Activated CD4-positive, alpha-beta T cell treated with anti-CD3 and anti-CD28 coated beads for 48 hours (primary cell): ENCODE results near the gene SPDYE3.
"Not testable (repeated sequence)": the region's sequence is repeated elsewhere in the genome, so short reads cannot be mapped to it uniquely, and the experiment has no call there.

Experiments used
- DNase-seq: peaks from one replicate; pipeline ENCODE4 v3.0.0-alpha.2; 2020

SPDYE3 gene, protein sequence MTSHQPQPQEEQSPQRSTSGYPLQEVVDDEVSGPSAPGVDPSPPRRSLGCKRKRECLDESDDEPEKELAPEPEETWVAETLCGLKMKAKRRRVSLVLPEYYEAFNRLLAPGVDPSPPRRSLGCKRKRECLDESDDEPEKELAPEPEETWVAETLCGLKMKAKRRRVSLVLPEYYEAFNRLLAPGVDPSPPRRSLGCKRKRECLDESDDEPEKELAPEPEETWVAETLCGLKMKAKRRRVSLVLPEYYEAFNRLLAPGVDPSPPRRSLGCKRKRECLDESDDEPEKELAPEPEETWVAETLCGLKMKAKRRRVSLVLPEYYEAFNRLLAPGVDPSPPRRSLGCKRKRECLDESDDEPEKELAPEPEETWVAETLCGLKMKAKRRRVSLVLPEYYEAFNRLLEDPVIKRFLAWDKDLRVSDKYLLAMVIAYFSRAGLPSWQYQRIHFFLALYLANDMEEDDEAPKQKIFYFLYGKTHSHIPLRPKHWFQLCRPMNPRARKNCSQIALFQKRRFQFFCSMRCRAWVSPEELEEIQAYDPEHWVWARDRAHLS

DNA sequence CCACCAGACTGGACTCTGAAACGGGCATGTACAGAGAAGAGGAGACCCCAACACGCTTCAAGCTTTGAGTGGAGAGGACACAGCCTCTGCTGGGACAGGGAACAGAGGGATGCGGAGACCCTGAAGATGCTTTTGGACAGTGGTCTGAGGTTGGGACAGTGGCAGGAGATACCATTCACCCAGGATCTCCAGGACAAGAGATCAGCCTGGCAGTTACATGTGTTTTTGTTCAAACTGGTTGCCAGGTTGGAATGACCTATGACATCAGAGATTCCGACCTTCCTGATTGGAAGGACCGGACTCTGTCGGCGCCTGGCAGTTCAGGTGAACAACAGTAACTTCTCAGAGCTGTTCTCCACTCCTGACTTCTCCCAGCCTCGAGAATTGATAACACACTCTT is at the start of gene SPDYE3:
SPDYE3 (plus strand) TSS at position 301 of the 400 bp plus-strand sequence. CDS start 184 bp downstream, outside the sequence.
- DNase-seq = not testable (repeated sequence)

DNA sequence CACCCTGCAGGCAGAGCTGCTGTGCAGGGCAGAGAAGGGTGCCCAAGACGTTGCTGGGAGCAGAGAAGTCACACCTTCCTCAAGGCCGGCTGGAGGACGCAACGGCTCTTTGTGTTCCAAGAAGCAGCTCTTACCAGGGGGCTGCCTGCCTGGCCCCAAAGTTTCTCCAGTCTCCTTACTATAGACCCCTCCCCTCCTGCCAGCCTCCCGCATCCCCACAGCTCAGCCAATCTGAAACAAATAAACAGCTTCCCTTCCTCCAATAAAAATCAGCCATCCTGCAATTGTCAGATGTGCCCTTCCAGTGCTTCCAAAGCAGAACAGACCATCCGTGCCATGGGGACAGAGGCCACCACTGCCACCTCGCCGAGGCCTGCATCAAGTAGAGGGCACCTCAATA is 47.5 kb upstream of the SPDYE3 start:
- DNase-seq = not testable (repeated sequence)

DNA sequence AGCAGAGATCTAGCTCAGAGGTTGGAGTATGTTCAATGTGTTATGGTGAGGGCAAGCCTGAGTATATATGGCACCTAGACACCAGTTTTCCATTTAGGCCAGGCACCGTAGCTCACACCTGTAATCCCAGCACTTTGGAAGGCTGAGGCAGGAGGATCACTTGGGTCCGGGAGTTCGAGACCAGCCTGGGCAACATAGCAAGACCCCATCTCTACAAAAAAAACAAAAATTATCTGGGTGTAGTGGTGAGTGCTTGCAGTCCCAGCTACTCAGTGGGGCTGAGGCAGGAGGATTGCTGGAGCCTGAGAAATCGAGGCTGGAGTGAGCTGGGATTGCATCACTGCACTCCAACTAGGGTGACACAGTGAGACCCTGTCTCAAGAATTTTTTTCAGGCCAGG is 44.6 kb upstream of the SPDYE3 start:
- DNase-seq = not testable (repeated sequence)

DNA sequence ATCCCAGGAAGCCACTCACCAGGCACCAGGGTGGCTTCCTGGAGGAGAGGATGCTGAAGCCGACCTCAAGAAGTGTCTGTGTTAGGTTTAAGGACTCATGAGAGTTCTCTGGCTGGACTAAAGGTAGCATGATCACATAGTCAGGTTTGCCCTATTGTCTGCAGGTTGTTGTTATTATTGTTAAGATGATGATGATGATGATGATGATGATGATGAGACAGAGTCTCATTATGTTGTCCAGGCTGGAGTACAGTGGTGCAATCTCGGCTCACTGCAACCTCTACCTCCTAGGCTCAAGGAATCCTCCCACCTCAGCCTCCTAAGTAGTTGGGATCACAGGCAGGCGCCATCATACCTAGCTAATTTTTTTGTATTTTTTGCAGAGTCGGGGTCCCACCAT is 43.3 kb upstream of the SPDYE3 start:
- not testable (repeated sequence) for DNase-seq

DNA sequence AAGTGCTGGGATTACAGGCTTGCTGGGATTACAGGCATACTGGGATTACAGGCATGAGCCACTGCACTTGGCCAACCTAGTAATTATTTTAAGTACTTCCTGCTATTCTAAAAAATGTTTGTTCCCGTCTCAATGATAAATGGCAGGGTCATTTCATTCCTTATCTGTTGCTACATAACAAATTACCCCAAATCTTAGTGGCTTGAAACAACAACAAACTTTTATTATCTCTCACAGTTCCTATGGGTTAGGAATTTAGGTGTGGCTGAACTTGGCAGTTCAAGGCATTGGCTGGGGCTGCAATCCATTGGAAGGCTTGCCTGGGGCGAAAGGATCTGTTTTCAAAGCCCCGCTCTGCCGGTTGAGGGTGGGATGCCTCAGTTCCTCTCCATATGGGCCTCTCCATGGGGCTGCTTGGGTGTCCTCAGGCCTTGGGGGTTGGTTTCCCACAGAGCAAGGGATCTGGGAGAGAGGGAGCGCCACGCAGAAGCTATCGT is 42.8 kb upstream of the SPDYE3 start:
- DNase-seq = not testable (repeated sequence)

DNA sequence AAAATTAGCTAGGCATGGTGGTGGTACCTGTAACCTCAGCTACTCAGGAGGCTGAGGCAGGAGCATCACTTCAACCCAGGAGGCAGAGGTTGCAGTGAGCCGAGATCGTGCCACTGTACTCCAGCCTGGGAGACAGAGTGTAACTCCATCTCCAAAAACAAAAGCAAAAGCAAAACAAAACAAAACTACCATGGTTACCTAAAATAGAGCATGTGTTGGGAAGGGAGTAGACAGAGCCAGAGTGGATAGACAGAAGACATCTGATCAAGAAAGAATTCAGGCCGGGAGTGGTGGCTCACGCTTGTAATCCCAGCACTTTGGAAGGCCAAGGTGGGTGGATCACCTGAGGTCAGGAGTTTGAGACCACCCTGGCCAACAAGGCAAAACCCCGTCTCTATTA is 41.7 kb upstream of the SPDYE3 start:
- not testable (repeated sequence) for DNase-seq

DNA sequence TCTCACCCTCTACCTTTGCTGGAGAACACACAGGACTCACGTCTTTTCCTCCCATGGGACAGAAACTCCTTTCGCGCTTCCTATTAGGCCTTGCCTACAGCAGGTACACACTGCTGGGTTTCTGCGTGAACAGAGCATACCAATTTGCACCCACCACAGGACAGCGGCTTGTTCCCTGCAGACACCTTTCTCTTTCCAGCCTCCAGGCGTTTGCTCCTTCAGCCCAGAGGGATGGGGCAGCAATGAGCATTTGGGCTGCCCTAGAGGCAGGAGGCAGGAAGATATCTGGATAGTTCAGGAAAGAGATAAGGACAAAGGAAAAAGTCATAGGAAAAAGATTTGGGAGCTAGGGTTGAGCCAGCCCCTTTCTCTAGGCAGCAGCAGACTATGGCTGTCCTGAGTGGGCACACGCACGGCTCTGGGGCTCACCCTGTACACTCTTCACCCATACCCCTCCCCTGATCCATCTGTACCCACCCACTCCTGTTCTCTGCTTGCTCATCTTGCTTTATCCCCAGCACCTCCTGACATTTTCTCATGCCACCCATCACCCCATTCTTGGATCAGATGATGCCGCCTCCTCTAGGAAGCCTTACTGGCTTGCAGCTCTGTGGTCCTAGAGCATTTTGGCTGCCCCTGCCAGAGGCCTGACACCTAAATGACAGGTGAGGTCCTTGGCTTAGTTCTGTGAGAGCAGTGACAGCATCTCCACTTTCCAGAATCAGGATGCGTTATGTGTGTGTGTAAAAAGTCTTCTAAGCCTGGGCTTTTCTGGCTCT is 40.7 kb upstream of the SPDYE3 start:
- no peak for DNase-seq

DNA sequence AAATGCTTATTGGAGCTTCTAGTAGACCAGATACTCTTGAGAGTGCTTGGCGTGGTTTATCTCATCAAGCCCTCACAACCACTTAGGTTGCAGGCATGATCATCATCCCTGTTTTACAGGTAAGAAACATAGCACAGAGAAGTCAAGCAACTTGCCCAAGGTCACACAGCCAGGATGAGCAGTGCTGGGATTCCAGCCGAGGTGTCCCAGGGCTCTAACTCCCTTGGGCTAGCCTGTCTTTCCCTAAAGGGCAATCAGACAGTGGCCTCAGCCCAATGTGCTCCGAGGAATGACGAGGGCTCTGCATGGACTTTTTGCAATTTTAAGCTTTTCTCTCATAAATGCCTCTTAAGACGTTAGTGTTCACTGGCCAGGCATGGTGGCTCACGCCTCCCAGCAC is 39.9 kb upstream of the SPDYE3 start:
- DNase-seq = no peak

DNA sequence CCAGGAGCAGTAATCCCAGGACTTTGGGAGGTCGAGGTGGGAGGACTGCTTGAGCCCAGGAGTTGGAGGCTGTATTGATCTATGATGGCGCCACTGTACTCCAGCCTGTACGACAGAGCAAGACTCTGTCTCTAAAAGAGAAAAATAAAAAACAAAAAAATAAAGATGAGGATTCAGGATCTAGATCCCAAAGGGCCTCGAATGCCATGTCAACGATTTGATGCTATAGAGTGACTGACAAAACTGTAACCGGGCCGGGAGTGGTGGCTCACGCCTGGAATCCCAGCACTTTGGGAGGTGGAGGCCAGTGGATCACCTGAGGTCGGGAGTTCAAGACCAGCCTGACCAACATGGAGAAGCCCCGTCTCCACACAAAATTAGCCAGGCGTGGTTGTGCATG is 38.6 kb upstream of the SPDYE3 start:
- not testable (repeated sequence) for DNase-seq

DNA sequence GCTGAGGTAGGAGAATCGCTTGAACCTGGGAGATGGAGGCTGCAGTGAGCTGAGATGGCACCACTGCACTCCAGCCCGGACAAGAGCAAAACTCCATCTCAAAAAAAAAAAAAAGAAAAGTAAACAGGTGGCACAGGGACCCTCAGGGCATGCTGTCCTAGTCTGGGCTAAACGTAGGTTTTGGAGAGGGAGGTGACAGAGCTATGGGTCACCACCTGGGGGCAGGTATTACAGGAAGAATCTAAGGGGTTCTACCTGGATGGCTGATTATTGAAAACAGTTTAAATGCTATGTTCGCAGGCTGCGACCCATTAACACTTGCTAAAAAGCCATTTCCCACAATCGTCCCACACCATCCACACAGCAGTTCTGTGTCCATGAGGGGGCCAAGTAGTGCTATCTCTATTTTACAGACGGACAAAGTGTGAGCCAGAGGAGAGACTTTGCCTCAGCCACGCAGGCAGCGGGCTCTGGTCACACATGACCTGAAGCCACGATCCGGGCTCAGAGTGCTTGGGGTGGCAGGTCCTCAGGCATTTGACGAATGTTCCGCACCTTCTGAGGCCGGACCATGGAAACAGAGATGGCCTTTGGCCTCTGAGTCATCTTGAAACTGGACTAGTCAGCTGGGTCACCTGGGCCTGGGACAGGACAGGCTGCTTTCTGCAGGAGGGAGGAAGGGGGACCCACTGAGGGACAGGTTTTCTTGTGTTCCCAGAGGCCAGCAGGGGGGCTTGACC is 38.0 kb upstream of the SPDYE3 start:
- DNase-seq = not testable (repeated sequence)

DNA sequence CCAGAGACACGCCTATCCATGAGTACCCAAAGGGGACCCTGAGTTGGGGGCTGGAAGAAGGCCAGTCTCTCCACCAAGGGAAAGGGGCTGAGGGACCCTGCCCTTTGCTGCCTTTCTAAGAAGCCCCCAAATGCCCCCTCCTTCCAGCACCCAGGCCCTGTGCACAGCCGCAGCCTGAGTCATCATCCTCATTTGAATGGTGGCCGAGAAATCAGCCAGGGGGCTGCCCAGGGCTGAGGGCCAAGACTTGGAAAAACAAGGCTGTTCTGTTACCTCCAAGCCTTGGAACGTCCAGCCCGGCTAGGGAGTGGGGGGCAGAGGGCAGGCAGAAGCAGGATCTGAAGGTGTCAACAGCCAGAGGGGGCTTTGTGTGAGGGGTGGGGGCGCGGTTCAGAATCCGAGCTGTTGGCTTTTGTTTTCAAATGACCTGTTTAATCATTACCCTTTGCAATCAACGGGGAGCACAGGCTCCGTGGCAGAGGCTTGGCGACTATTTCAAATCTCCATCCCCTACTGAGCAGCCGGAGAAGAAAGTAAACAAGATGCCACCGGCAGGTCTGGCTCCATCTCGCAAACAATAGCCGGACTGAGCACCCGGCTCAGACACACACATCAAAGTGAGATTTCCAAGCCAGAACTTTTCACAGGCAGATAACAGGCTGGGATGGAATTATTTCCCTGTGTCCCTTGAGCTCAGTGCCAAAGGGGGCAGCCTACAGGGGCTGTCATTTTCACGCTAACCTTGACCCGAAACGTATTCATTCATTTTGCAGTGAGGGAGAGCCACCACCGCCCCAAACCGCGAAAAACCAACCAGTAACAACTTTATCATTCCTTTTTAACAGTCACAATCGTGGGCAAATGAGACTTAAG is 37.2 kb upstream of the SPDYE3 start:
- DNase-seq = not testable (repeated sequence)

DNA sequence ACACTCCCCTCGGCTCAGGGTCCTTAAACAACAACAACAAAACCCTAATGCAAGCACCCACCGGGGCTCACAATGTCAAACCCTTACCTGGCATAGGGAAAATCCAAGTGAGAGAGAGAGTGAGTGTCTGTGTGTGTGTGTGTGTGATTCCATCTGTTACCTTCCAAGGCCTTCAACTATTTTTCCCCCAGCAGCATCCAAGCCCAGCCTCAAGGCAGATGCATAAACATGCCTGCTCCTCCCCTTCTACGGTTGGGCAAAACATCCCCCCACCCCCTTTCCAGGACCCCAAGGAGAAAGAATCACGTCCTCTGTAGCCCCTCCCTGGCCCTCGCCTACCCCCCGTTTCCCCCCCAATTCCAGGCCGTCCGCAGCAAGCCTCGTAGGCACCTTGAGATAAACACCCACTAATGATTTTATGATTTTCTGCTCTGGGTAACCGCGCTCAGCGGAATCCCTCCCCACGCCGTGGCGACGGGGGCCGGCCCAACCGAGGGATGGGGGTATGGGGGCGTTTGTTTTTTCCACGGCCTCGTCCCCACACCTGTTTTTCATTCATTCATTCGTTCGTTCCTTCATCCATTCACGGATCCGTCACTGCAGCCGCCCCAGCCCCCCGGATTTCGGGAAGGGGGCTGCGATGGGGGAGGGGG is 36.4 kb upstream of the SPDYE3 start:
- peak; percentile 12 for DNase-seq

DNA sequence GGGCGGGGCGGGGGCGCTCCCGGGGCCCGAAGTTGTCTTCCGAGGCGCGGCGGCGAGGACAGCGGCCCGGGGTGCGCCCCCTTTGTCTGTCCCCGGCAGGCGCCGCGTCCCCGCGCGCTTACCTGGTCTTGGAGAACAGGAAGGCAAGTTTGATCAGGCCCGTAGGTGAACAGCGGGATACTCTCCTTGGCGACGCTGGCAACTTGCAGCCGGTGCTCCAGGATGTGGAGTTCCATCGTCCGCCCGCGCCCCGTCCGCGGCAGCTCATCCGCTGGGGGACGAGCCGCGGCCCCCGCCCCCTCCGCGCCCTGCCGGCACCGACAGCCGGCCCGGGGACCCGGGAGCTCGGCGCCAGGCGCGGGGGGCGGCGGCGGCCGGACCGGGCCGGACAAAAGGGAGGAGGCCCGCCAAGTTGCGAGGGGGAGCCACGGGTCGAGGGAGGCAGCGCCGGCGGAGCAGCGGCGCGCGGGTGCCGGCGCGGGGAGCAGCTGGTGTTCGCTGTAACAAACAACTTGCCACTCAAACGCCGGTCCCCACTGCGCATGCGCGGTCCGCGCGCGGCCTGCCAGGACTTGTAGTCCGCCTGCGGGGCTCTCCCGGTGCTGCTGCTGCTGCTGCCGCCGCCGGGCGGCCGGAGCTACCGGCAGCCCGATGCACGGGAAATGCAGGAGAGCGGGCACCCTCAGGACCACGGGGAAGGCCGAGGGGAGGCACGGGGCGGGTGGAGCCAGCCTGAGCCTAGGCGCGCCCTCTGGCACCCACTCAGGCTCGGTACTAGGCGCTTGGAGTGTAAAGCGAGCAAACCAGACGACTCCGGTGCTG is 35.6 kb upstream of the SPDYE3 start:
- peak; percentile 99 for DNase-seq

DNA sequence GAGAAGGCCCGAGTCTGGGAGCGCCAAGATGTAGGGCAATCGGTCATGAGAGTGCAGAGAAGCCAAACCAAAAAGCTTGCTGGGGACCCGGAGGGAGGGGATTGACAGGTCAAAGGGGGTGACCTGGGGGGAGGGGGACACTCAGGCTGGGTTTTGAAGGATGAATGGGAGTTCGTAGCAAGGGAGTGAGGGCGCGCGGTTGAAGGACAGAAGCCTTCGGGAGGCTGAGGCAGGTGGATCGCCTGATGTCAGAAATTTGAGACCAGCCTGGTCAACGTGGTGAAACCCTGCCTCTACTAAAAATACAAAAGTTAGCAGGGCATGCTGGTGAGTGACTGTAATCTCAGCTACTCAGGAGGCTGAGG is 35.0 kb upstream of the SPDYE3 start:
- DNase-seq = peak; percentile 7

DNA sequence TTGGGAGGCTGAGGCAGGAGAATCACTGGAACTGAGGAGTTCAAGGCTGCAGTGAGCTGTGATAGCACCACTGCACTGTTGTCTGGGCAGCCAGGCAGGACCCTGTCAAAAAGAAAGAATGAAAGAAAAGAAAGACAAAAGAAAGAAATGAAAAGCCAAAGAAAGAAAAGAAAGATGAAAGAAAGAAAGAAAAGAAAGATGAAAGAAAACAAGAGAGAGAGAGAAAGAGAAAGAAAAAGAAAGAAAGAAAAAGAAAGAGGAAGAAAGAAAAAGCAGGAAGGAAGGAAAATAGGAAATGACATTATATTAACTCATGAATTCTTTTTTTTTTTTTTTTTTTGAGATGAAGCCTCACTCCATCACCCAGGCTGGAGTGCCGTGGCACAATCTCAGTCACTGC is 32.4 kb upstream of the SPDYE3 start:
- DNase-seq = no peak

DNA sequence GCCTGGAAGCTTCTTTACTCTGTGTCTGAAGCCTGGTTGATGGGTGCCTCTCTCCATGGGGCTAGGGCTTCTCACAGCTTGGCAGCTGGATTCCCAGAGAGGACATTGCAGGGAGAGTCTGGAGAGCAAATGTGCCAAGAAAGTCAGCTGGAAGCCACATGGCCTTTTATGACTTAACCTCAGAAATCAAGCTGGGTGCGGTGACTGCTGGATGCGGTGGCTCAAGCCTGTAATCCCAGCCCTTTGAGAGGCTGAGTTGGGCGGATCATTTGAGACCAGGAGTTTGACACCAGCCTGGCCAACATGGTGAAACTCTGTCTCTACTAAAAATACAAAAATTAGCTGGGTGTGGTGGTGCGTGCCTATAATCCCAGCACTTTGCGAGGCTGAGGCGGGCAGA is 31.4 kb upstream of the SPDYE3 start:
- DNase-seq = not testable (repeated sequence)

DNA sequence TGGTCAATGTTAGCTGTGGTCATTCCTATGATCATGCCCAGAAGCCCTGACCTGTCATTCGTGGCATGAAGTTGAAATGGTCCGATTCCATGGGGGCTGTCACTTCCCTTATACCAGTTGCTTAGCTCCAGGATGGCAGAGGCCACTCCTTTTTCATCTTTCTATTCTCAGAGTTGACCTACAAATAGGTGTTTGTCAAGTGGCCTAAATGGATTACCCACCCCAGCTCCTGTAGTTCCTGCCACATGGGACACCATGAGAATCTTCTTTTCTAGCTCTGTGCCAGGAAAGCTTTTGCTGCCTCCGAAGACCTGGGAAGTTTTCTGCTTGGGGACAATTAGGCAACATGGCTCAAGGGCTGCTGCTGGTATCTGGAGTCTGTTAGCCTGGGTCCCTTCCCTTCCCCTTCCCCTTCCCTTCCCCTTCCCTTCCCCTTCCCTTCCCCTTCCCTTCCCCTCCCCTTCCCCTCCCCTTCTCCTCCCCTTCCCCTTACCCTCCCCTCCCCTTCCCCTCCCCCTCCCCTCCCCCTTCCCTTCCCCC is 25.4 kb upstream of the SPDYE3 start:
- DNase-seq = not testable (repeated sequence)

DNA sequence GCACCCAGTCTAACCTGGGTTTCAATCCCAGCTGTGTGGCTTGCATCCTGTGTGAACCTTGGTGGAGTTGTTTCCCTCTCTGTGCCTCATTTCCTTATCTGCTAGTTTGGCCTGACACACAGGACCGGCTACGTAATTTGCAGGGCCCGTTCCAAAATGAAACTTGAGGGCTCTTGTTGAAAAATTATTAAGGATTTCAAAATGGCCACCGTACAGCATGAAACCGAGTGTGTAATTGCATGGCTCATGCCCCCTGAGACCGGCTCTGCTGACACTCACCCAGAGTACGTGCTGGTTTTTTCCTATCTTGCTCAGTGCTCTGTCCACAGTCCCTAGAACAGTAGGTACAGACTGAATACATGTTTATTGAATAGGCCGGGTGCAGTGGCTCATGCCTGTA is 24.4 kb upstream of the SPDYE3 start:
- DNase-seq = not testable (repeated sequence)

DNA sequence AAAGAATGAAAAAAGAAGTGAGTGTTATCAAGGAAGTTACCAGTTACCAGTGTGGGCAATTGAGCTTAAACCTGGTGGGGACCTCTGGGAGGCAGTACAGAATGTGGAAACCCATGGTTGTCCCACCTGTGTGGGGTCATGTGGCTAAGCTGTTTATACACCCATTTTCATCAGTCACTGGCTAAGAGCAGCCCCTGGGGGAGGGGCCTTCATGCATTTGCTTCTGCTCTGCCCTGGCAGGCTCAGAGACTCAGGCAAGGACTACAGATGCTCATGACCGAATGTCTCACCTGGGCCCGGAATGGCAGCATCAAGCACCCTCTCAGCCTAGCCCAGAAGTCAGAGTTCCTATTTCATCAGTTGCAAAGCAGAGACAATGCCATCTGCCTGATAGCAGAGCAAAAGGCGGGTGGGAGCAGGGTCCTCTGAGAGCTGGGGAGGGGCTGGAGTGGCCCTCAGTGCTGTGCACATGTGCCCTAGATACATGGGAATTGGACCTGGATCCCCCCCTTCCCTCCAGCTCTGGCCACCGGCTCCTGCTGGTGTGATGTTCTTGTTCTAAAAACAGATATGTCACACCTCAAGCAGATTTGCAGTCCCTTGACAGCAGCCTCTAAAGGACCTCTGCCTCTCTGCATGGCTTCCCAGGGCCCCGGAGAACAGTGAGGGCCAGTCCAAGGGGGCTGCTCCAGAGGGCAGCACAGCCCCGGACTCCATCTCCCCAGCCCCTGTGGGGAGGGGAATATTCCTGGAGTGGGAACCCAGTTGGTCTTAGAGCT is 20.1 kb upstream of the SPDYE3 start:
- not testable (repeated sequence) for DNase-seq
